Stimulated activated CD8-positive, alpha-beta memory T cell treated with anti-CD3 and anti-CD28 coated beads, Interleukin-2, amount 100 ng/mL, for 48 hours (primary cell): ENCODE results near the gene HSPA13.
"Not testable (repeated sequence)": the region's sequence is repeated elsewhere in the genome, so short reads cannot be mapped to it uniquely, and the experiment has no call there.

Source experiments
- DNase-seq, 2 donors: peaks; one replicate each; pipeline ENCODE4 v3.0.0-alpha.2; 2020; ENCODE audit warnings: low read depth in 2 of 2

HSPA13 gene

GRCh38 chr21:14382835-14383595 lies at the start of gene HSPA13:
Gene HSPA13 (minus strand): TSS chr21:14383146. CDS start chr21:14383119, 27 bp downstream.
- peak; percentile 96 for DNase-seq

GRCh38 chr21:14418920-14419319 lies 36.0 kb upstream of the HSPA13 start:
- no peak for DNase-seq

GRCh38 chr21:14414932-14415508 lies 32.1 kb upstream of the HSPA13 start:
- DNase-seq, result no peak

GRCh38 chr21:14405962-14406361 lies 23.0 kb upstream of the HSPA13 start:
- DNase-seq, result no peak

GRCh38 chr21:14405225-14405624 lies 22.3 kb upstream of the HSPA13 start:
- no peak for DNase-seq

GRCh38 chr21:14403681-14404318 lies 20.9 kb upstream of the HSPA13 start:
- no peak for DNase-seq

- no peak for DNase-seq
These were observed 18.3 kb upstream of the HSPA13 start for GRCh38 chr21:14401217-14401616.

GRCh38 chr21:14388282-14388681 lies 5.3 kb upstream of the HSPA13 start:
- no peak for DNase-seq

GRCh38 chr21:14384453-14384852 lies 1.5 kb upstream of the HSPA13 start:
- no peak for DNase-seq

GRCh38 chr21:14383596-14384180 lies 742 bp upstream of the HSPA13 start:
- DNase-seq, result no peak

- peak in 1 of 2 donors; percentile 15 for DNase-seq
These were observed 486 bp downstream of the HSPA13 start for GRCh38 chr21:14382486-14382834.

- no peak for DNase-seq
These were observed 6.1 kb downstream of the HSPA13 start for GRCh38 chr21:14376854-14377253.

GRCh38 chr21:14366998-14367397 lies 15.9 kb downstream of the HSPA13 start:
- no peak for DNase-seq

- no peak for DNase-seq
These were observed 21.0 kb downstream of the HSPA13 start for GRCh38 chr21:14361958-14362357.

- DNase-seq, result no peak
These were observed 24.2 kb downstream of the HSPA13 start for GRCh38 chr21:14358775-14359174.

GRCh38 chr21:14356746-14357145 lies 26.2 kb downstream of the HSPA13 start:
- DNase-seq, result no peak

- DNase-seq, result no peak
These were observed 28.4 kb downstream of the HSPA13 start for GRCh38 chr21:14354515-14354914.

GRCh38 chr21:14353726-14354125 lies 29.2 kb downstream of the HSPA13 start:
- no peak for DNase-seq

- no peak for DNase-seq
These were observed 29.7 kb downstream of the HSPA13 start for GRCh38 chr21:14353231-14353630.

- not testable (repeated sequence) for DNase-seq
These were observed 55.6 kb downstream of the HSPA13 start for GRCh38 chr21:14327346-14327745.

- DNase-seq, result no peak
These were observed 57.4 kb downstream of the HSPA13 start for GRCh38 chr21:14325595-14325994.
